CMK (cell line): ENCODE measurements around the gene ZNF804B.
"Not testable (repeated sequence)": the region's sequence is repeated elsewhere in the genome, so short reads cannot be mapped to it uniquely, and the experiment has no call there.

Experiments used
- DNase-seq: peaks from one replicate; pipeline ENCODE4 v3.0.0-alpha.2; 2010; ENCODE audit warnings: low read depth

ZNF804B gene

DNA sequence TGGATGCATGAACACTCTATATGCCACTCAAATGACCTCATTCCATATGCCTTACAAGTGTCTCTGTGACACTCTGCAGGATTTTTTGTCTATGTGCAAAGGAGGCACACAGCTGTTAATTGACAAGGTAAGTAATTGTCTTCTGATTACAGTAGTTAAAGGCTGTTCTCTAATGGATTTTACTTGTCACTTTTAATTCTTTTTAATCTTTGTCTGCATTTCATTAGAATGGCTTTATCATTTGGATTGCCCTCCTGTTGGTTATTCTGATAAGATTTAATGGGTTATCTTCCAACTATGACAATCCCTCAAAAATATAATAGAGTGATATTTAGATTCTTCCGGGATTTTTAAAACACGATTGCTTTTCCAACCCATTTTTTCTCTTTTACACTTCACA lies 326.1 kb downstream of the ZNF804B start:
- no peak for DNase-seq

DNA sequence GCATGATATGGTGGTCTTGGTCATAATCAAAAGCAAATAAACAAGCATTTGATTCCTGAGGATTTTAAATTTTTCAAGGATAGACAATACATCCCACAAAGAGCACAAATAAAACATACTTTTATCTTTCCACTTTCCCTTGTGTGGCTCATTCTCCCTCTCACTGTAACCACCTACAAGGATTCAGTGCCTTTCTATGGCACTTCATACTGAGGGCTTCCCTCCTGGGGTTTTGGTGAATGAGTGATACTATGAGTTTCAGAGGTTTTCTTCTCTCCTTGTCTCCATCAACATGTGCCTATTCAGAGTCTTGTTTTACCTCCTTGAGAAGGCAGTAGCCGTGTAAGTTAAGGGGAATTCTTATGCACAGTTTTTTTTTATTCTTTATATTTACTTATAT lies 332.1 kb downstream of the ZNF804B start:
- DNase-seq = no peak

GRCh38 chr7:89094269-89094668 lies 334.8 kb downstream of the ZNF804B start:
- no peak for DNase-seq

DNA sequence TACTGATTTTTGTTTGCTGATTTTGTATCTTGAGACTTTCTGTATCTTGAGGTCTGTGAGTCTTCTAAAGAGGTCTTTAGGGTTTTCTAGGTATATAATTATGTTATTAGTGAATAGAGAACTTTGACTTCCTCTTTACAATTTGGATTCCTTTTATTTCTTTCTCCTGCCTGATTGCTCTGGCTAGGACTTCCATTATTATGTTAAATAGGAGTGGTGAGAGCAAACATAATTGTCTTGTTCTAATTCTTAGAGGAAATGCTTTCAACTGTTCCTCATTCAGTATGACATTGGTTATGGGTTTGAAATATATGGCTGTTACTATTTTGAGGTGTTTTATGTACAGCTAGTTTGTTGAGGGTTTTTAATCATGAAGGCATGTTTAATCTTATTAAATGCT lies 344.1 kb downstream of the ZNF804B start:
- no peak for DNase-seq

DNA sequence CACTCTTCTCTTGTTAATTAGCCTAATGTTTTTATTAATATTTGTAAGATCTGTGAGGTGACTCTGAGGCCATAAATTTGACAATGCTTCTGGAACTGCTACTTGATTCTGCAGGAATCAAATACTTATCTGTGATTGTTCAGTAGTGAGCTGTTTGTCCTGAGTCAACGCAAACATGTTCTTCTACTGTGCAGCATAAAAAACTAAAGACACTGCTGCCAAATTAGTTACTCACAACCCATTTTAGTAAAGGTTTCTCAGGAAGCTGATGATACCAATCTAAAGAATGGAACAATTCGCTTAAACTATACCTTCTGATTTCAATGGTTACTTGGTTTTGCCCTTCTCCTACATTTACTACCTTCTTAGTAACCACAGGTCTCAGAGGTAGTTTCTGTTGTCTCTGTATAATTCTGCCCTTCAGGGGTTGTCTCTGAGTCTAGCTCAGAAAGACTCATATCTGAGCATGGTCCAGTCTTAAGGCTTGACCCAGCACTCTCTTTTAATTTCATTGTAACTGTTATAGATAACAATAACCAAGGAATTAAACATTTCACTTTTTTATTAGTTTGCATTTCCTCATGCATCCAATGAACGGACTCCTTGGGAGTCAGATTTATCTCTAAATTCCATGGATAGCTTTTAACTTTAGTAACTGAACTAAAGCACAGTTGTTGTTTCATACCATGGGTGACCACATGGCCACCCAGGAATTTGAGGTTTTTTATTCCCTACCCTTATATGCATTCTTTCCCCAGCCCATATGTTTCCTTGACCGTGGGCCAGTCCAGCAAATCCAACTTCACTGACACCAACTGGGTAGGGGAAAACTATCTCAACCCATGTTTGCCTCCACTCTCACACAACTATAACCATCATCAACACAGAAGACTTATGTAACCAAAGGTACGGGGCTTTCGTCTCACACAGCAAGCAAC lies 345.5 kb downstream of the ZNF804B start:
- DNase-seq = no peak

- DNase-seq = no peak
Measured at GRCh38 chr7:89123871-89124270, 364.4 kb downstream of the ZNF804B start.

DNA sequence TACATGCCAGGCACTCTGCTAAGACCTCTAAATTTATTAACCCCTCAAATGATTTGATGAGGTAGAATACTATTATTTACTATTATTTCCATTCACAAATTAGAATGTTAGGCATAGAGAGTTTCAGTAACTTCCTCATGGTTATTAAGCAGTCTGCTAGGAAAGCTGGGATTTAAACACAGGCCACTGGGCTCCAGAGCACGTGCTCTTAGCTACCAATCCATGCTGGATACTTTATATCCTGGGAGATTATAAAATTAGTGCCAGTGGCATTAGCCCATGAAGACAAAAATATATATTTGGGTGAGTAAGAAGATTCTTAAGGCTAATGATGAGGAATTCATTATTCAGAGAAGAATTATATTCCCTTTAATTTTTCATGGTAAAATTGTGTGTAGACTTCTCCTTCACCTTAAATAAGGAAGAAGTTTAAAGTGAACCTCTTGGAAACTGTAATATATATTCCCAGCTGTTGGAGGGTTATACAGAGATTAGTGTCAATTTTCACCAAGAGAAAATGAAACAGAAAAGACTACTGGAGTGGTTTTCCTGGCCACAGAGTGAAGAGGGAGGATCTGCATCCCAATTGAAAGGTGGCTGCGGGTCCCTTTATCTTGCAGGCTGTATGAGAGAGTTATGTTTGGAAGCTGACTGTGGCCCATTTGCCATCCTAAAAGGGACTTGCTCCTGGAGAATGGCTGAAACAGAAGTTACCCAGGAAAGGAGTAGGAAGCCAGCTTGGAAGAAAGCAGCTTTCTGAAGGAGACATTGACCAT lies 370.3 kb downstream of the ZNF804B start:
- no peak for DNase-seq

- no peak for DNase-seq
Measured at GRCh38 chr7:89133357-89133756, 373.9 kb downstream of the ZNF804B start.

DNA sequence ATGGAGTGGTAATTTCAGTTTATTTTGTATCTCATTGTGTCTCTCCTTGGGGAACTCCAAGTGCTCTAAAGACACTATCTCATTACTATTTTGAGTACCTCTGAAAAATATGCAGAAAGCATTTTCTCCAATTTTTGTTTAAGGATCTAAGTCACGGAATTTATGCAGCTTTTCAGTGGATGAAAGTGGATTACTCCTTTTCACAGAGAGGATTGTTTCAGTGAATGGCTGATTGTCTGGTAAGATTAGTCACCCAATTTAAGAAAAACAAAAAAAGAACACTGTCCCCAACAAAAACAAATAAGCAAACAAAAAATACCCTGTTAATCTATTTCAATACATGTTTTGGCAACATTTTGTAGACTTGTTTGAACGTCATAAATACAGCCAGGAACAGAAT lies 374.3 kb downstream of the ZNF804B start:
- no peak for DNase-seq

- no peak for DNase-seq
Measured at GRCh38 chr7:89145801-89146200, 386.3 kb downstream of the ZNF804B start.

DNA sequence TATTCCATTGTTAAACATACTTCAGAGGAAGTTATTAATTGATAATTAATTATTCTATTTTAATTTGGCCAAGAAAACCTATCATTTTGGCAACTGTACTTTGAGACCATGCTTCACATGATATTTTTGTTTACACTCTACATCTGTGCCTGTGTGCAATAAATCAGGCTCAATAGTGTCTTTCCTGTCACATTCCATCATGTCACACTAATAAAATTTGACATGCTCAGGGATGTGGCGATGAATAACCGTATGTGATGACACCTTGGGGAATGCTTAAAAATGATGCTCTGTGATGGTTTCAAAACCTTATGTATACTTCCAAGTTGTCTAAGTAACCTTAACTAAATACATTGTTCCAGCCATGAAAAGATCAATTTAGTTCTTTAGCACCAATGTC lies 400.6 kb downstream of the ZNF804B start:
- DNase-seq = no peak

GRCh38 chr7:89165421-89165820 lies 405.9 kb downstream of the ZNF804B start:
- DNase-seq = no peak

GRCh38 chr7:89170628-89171027 lies 411.1 kb downstream of the ZNF804B start:
- no peak for DNase-seq

- DNase-seq = no peak
Measured at GRCh38 chr7:89182116-89182515, 422.6 kb downstream of the ZNF804B start.

- DNase-seq = no peak
Measured at GRCh38 chr7:89183712-89184111, 424.2 kb downstream of the ZNF804B start.

GRCh38 chr7:89200758-89201157 lies 441.3 kb downstream of the ZNF804B start:
- no peak for DNase-seq

- DNase-seq = no peak
Measured at GRCh38 chr7:89223900-89224395, 464.4 kb downstream of the ZNF804B start.

DNA sequence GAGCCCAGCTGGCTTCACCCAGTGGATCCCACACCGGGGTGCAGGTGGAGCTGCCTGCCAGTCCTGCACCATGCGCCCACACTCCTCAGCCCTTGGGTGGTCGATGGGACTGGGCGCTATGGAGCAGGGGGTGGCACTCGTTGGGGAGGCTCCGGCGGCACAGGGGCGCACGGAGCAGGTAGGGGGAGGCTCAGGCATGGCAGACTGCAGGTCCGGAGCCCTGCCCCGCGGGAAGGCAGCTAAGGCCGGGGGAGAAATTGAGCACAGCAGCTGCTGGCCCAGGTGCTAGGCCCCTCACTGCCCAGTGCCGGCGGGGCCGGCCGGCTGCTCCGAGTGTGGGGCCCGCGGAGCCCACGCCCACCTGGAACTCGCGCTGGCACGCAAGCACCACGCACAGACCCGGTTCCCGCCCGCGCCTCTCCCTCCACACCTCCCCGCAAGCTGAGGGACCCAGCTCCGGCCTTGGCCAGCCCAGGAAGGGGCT lies 469.2 kb downstream of the ZNF804B start:
- not testable (repeated sequence) for DNase-seq

DNA sequence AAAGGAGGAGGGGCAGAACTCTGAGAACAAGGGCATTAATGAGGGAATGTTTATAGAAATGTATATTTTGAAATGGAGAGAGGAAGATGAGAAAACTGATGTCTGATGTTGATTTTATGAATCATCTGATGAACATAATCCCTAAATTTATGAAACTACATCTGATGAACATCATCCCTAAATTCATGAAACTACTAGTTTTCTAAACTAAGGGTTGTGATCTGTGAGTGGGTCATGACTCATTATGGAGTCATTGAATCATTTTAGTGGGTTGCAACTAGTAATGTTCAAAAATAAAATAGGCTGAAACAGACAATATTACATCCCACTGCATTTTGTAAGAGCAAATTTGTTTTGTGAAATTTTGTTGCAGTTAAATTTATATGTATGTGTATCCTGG lies 478.7 kb downstream of the ZNF804B start:
- DNase-seq = no peak

DNA sequence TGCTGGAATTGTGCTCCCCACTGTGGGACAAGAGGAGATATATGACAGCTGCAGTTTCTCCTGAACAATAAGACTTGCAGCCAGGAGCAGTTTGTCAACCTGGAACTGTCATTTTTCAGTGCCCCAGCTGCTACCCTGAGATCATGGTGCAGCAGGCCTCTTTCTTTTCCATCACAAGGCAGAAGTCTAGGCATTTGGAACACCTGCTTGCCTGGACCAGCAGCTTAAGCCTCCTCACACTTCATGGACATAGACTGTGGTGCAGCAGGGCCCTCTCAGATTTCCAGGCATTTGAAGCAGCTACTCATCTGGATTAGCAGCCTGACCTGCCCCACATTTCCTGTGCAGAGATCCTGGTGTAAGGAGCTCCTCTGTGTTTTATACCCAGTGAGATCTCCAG lies 486.7 kb downstream of the ZNF804B start:
- DNase-seq = no peak

- no peak for DNase-seq
Measured at GRCh38 chr7:89247207-89247606, 487.7 kb downstream of the ZNF804B start.

DNA sequence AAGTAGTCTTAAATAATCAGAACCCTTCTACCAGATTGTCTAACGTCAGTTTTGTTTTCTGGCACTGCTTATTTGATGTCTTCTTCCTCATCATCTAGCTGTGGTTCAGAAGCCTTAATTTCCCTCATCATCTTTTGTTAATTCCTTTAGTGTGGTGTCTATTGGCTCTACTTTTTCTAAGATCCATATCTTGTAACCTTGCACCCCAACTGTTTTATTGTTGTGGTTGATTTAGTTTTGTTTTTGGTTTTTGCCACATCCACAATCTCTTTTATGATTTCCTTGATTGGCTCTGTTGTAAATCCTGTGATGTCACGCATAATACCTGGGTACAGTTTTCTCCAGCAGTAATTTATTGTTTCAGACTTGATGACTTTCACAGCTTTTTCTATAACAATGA lies 499.6 kb downstream of the ZNF804B start:
- DNase-seq = no peak

- DNase-seq = no peak
Measured at GRCh38 chr7:89264126-89264525, 504.6 kb downstream of the ZNF804B start.
